ES-I3 (cell line): ENCODE results near the gene MUSK.

ENCODE experiments used
- H3K36me3 ChIP-seq: 2 replicates; pipeline ENCODE4 v1.6.1; 2013; ENCODE audit warnings: mild to moderate bottlenecking, low read length, control low read depth, moderate library complexity; ENCODE audit not compliant: insufficient read depth
- H3K4me1 ChIP-seq: 2 replicates; pipeline ENCODE4 v1.6.1; 2013; ENCODE audit warnings: mild to moderate bottlenecking, control low read depth, low read length; ENCODE audit not compliant: insufficient read depth
- H3K9ac ChIP-seq: 2 replicates; pipeline ENCODE4 v1.6.1; 2013; ENCODE audit warnings: low read depth, mild to moderate bottlenecking, low read length, moderate library complexity
- H3K9me3 ChIP-seq: 2 replicates; pipeline ENCODE4 v1.6.1; 2013; ENCODE audit warnings: mild to moderate bottlenecking, low read length, moderate library complexity; ENCODE audit not compliant: control insufficient read depth, insufficient read depth

Gene MUSK

DNA sequence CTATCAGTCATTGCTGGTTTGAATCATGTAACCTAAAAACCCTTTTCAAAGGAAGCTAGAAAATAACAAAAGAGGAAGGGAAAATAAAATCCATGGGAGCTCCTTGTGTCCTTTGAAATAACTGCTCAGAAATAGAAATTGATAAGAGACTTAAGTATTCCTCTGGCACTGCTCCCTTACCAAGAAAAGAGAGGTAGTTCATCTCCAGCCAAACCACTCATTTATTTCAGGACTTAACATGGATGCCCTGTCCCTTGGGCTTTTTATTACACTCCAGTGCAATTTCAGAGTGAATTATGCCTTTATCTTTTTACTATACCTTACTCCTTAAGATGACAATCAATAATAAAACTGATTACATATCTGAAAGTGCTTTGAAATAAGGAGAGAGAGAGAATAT, 61.0 kb downstream of the MUSK start:
- Histone ChIP-seq H3K9me3 (no peaks in the 10 kb centered on the region), H3K4me1 (peaks cover 9% of the 10 kb centered on the region; the same call in 1 of the 2 replicates), H3K36me3 (no peaks in the 10 kb centered on the region), H3K9ac (no peak overlapping the region)

DNA sequence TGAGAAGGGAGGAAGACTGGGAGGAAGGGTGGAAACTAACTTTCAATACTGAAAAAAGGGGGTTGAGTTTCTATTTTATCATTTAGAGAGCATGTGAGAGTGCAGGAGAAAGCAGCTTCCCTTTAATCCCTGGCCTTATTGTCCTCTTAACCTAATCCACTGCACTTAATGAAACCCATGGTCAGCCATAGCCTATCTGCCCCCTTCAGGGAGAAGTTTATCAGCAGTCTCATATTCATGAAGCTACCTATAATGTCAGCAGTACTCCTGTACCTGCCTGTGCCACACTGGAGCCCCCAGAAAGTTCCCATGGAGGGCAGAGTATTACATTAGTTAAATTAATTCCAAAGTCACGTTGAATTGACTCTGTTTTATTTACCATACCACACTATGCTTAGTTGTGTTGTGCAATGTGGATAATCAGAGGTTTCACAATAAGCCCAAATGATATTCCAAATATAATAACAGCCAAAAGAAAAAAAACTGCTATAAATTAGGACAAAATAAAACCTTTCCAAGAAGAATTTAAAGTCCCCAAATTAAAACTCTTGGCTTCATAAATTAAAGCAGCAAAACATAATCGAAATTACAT, 62.9 kb downstream of the MUSK start:
- Histone ChIP-seq H3K9me3 (no peaks in the 10 kb centered on the region), H3K4me1 (peaks cover 9% of the 10 kb centered on the region; the same call in 1 of the 2 replicates), H3K9ac (no peak overlapping the region), H3K36me3 (no peaks in the 10 kb centered on the region)

DNA sequence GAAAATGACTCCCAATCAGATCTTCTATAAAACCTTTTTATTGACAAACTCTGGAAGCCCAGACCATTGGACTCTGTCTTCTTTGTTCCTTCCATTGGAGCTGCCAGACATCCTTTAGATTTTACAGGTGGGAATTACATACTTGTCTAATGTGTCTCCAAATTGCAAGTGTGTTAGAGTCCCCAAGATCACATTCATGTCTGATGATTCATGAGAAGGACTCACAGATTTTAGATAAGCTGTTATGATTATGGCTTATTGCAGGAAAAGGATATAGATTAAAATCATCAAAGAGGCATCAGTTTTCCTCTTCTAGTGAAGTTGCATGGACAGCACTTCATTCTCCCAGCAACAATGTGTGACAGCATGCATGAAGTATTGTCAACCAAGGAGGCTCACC, 70.4 kb downstream of the MUSK start:
- H3K36me3 ChIP-seq: no peaks in the 10 kb centered on the region; the same call in 1 of the 2 replicates
- peaks cover 10% of the 10 kb centered on the region; the same call in 1 of the 2 replicates for H3K4me1 ChIP-seq
- no peaks in the 10 kb centered on the region for H3K9me3 ChIP-seq
- H3K9ac ChIP-seq: no peak overlapping the region

DNA sequence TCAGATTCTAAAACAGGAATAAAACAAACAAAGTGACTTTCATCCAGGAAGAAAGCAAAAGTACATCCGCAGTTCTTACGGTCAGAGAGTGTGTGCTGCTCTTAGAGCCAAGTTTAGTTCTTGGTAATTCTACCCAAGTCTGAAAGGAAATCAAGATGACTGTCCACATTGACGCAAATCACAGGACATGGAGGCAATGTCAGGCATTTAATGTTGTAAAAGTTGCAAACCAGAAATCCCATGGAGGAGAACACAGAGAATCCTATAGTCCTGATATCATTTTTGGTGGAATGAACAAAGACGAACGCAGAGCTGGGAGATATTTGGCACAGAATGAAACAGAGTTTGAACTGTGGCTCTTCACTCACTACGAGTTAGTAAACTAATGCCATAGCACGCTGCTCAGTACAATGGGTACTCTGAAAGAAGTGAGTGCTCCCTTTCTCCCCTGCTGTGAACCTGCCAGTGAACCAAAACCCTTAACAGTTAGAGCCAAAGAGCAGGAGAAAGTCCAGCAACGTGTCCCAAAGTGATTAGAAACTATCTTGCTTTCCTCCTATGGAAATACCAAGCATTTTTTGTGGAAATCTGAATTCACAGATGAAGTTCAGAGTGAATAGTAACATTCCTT, 74.3 kb downstream of the MUSK start:
- H3K4me1 ChIP-seq: peaks cover 16% of the 10 kb centered on the region; the same call in 1 of the 2 replicates
- no peaks in the 10 kb centered on the region for H3K9me3 ChIP-seq
- no peak overlapping the region for H3K9ac ChIP-seq
- no peaks in the 10 kb centered on the region; the same call in 1 of the 2 replicates for H3K36me3 ChIP-seq

DNA sequence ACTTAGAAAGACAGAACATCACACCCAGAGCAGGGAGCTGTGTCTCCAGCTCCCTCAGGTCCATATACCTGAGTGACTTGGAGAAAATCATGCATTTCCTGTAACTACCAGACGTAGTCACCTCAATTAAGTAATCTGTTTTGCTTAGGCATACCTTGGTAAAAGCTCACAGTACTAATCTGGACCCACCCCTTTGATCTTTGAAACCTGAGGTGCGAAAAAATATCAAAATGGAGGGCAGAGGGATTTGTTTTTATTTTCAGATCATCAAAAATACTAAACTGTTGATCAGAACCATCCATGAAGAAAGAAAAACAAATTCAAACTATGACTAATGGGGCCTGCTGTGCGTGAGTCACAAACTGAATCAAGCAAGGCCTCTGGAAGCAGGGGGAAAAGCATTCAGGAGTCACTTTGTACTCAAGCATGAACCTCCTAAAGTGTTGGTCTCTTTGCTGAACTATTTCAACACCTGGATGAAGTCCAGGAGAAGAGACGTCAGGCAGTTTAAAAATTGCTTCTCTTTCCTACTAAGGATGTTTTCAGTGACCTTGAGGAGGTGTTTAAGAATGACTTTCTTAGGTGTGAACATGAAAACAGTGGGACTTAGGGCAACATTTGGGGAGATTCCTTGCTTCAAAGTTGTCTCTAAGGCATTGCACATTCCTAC, 76.3 kb downstream of the MUSK start:
- peaks cover 16% of the 10 kb centered on the region; the same call in 1 of the 2 replicates for H3K4me1 ChIP-seq
- no peaks in the 10 kb centered on the region for H3K9me3 ChIP-seq
- no peak overlapping the region for H3K9ac ChIP-seq
- no peaks in the 10 kb centered on the region for H3K36me3 ChIP-seq

DNA sequence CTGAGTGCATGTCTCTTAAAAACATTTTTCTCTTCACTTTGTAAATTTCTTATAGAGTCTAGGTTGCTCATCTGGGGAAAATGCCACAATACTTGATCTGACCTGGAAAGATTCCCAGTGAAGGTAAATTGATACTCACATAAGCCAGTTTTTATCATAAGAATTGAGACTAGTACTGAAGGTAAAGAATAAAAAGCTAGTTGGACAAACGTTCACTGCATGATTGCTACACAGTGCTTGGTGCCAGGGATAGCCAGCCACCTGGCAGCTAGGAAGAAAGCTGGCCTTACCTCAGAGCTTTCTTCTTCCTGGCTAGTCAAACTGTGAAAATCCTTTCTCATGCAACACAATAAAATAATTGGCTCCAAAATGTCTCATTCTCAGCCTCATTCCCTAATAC, 77.1 kb downstream of the MUSK start:
- H3K36me3 ChIP-seq: no peaks in the 10 kb centered on the region
- peaks cover 16% of the 10 kb centered on the region; the same call in 1 of the 2 replicates for H3K4me1 ChIP-seq
- no peak overlapping the region for H3K9ac ChIP-seq
- H3K9me3 ChIP-seq: no peaks in the 10 kb centered on the region

DNA sequence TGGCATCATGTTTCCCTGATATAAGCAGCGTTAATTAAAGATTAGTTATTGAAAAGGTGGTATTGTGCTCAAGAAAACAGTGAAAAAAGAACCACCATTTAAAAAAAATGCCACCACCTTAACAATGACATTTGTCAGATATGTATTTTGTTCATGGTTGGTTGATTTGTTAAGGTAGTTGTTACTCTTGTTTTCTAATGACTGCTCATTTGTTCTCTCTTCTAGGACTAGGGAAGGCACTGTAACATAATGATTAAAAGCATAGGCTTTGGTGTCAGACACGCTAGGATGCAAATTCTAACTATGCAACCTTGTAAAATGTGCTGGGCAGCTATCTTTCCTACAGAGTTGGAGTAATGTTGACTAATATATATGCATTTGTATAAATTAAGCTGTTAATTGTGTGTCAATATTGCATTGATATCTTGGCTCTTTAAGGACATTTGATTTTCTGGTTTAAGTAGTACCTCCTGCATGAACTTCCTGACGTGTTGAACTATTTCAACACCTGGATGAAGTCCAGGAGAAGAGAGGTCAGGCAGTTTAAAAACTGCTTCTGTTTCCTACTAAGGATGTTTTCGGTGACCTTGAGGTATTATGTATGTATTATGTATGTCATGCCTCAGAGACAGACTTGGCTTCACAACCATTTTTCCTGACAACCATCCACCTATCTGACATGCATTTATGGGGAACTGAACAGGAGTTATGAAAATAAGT, 77.8 kb downstream of the MUSK start:
- no peak overlapping the region for H3K9ac ChIP-seq

DNA sequence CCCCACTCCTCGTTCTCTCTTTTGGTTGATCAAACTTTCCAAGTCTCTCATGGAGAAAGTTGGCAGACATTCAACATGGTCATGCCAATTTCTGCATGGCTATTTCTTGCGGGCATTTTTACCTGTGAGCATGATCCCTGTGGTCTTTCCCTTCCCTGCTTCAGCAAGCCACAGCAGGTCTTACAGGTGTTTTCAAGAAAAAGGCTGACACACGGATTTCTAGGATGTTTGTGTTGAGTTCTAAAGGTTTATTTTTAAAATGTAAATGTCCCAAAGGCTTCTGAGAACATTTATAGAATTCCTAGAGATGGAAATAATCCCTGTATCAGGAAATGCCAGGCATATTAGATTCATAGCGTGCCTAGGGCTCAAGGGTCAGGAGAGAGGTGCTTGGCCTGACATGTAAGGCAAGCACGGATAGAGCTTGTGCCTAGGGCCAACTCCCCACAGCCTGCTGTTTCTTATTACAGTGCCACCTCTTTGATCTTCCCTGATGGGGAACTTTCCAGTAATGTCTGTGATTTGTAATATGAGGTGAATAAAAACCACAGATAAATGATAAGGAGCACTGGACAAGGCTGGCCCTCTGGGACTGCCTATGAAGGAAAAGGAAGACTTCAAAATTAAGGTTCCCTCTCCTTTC, 79.8 kb downstream of the MUSK start:
- H3K9ac ChIP-seq: no peak overlapping the region
- H3K9me3 ChIP-seq: no peaks in the 10 kb centered on the region
- H3K36me3 ChIP-seq: no peaks in the 10 kb centered on the region
- H3K4me1 ChIP-seq: peaks cover 9% of the 10 kb centered on the region; the same call in 1 of the 2 replicates

More for the DNA sequence above, 77.8 kb downstream of the MUSK start:
- H3K36me3 ChIP-seq: no peaks in the 10 kb centered on the region
- no peaks in the 10 kb centered on the region for H3K9me3 ChIP-seq
- H3K4me1 ChIP-seq: peaks cover 16% of the 10 kb centered on the region; the same call in 1 of the 2 replicates

DNA sequence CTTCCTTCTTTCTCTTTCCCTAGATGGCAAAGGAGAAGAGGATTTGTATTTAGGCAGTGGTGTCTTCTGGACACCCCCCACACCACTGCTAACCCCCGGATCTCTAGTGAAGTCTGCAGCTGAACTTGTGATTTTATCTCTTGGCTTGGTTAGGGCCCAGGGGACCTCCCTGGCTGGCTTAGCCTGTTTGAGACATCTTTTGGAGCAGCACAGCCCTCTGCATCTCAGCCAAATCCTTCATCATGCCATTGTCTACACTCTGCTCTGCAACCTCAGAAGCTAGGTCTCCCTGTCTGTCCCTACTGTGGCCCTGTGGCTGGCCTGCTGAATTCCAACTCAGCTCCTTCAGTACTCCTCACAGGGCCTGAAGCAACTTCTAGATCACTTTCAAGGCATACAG, 81.7 kb downstream of the MUSK start:
- no peaks in the 10 kb centered on the region for H3K4me1 ChIP-seq
- no peak overlapping the region for H3K9ac ChIP-seq
- no peaks in the 10 kb centered on the region for H3K36me3 ChIP-seq
- no peaks in the 10 kb centered on the region; the same call in 1 of the 2 replicates for H3K9me3 ChIP-seq

DNA sequence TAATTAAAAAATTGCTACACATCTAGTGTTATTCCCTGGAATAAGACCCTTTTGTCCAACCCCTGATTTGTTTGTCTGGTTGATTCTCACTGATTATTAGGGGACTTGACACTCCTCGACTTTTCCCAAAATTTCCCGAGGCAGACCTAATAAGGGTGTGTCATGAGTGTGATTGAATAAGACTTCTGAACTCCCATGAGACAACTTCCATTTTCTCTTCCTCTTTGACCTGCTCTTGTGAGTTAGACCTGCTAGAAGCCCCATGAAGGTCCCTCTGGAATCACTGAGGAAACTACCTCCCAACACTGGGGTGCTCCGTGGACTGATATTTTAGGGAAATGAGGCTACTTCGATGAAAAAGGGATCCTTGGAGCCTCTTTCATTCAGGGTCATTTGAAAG, 83.4 kb downstream of the MUSK start:
- Histone ChIP-seq H3K9me3 (no peaks in the 10 kb centered on the region; the same call in 1 of the 2 replicates), H3K4me1 (no peaks in the 10 kb centered on the region), H3K9ac (no peak overlapping the region), H3K36me3 (no peaks in the 10 kb centered on the region)

DNA sequence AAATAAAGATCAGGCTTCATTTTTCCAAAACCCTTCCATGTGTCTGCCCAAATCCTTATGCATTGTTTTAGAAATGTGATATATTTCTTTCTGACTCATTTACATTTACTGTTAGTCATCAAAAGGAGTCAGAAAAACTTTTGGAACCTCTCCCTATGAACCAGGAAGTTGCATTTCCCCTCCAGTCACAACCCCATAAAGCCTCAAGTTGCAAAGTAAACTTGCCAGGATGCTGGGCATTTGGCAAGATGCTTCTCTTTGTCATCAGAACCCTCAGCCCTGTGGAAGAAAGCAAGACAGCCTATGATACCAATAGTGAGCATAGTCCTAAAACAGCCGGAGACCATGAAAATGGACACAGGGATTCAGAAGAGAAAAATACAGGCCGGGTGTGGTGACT, 84.2 kb downstream of the MUSK start:
- Histone ChIP-seq H3K9me3 (no peaks in the 10 kb centered on the region; the same call in 1 of the 2 replicates), H3K4me1 (no peaks in the 10 kb centered on the region), H3K9ac (no peak overlapping the region), H3K36me3 (no peaks in the 10 kb centered on the region)

DNA sequence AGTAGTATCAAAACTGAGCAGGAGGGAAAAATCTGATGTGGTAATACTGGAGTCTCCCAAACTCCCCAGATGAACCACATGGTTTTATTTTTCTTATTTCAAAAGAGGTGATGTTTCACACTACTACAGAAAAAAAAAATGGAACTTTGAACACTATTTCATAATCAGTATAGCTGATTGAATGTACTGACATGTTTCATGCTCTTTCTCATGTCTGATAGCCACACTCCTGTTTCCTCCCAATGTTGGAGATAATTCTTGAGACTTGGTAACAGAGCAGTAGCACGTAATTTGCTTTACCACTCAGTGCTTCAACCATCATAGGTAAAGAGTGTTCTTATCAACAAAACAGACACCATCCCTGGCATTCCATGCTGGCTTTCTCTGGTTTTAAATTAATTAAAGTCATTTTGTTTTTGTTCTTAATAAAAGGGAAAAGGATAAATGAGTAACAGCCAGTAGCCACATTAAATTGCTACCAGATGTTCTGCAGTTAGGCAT, 85.2 kb downstream of the MUSK start:
- H3K9me3 ChIP-seq: no peaks in the 10 kb centered on the region; the same call in 1 of the 2 replicates
- H3K4me1 ChIP-seq: no peaks in the 10 kb centered on the region
- no peaks in the 10 kb centered on the region for H3K36me3 ChIP-seq
- H3K9ac ChIP-seq: no peak overlapping the region

DNA sequence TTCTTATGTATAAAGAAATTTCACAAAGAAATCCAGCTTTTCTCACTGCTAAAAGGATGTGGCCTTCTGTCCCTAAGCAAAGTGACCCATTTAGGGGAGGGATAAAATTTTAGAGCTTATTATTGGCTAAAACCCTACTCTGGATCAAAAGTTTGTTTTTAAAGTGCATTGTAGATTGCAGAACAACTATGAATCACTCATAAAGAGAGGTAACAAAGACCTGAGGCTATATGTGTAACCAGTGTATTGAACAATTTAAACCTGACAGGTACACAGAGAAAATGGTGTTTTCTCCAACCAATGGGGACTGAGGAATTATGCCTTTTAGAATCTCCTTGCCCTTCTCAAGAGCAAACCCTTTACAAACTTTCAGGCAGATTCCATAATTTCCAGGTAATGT, 86.6 kb downstream of the MUSK start:
- H3K4me1 ChIP-seq: no peaks in the 10 kb centered on the region

DNA sequence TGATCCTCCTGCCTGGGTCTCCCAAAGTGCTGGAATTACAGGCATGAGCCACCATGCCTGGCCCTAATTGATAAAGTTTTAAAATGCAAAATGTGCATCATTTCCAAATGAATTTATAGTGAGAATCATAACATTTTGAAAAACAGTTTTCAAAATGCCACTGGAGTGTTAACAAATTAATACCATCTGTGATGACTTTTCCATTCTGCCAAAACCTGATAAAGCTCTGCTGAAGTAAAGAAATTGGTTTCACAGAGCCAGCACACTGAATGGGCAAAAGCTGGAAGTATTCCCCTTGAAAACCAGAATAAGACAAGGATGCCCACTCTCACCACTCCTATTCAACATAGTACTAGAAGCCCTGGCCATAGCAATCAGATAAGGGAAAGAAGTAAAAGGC, 89.6 kb downstream of the MUSK start:
- H3K4me1 ChIP-seq: no peaks in the 10 kb centered on the region
- no peaks in the 10 kb centered on the region; the same call in 1 of the 2 replicates for H3K9me3 ChIP-seq
- H3K9ac ChIP-seq: no peak overlapping the region
- H3K36me3 ChIP-seq: no peaks in the 10 kb centered on the region

More for the DNA sequence above, 86.6 kb downstream of the MUSK start:
- no peaks in the 10 kb centered on the region; the same call in 1 of the 2 replicates for H3K9me3 ChIP-seq
- H3K36me3 ChIP-seq: no peaks in the 10 kb centered on the region
- no peak overlapping the region for H3K9ac ChIP-seq
